Thyroid gland (tissue), 4 donors: Measurements from ENCODE around the gene ZNF622.

Source experiments
- CTCF ChIP-seq, 6 experiments: fragments of 200-600 bp in 3 of 6; fragments of 450-650 bp in 3 of 6; sonication (generic) in 3 of 6; IDR thresholded peaks; one replicate each; pipeline ENCODE4 v1.5.1; 2016 to 2019; ENCODE audit warnings: antibody characterized with exemption in 6 of 6, mild to moderate bottlenecking in 2 of 6, inconsistent platforms in 1 of 6, moderate library complexity in 1 of 6
- POLR2A ChIP-seq, 2 donors: fragments of 450-650 bp; IDR thresholded peaks; one replicate each; pipeline ENCODE4 v1.6.1; 2017; ENCODE audit warnings: antibody characterized with exemption in 2 of 2, mild to moderate bottlenecking in 2 of 2, moderate library complexity in 1 of 2

- no peak for TF ChIP-seq CTCF (IDR thresholded peaks at IDR 0.05)
- TF ChIP-seq POLR2A (IDR thresholded peaks at IDR 0.05): no peak
Observed at GRCh38 chr5:16427587-16427986, 38.0 kb downstream of the ZNF622 start.
